Stimulated activated effector memory CD8-positive, alpha-beta T cell treated with anti-CD3 and anti-CD28 coated beads, Interleukin-12 subunit alpha, Interleukin-12 subunit beta, amount 100 ng/mL, for 72 hours (primary cell): Measurements from ENCODE around the gene MTFR2.

ENCODE experiments used
- ATAC-seq: fragments of 150-1000 bp; cut with Tn5 transposase; 2 replicates; pipeline ENCODE4 v1.10.0; 2021
- DNase-seq, 2 donors: peaks; one replicate each; pipeline ENCODE4 v3.0.0; 2021 to 2022; ENCODE audit warnings: low spot score in 2 of 2
- H3K27ac Mint-ChIP-seq: one replicate; pipeline ENCODE4 v1.8.0; 2022; ENCODE audit warnings: mild to moderate bottlenecking, mixed read lengths
- H3K36me3 Mint-ChIP-seq: one replicate; pipeline ENCODE4 v1.8.0; 2022; ENCODE audit warnings: mild to moderate bottlenecking, mixed read lengths
- H3K4me1 Mint-ChIP-seq: one replicate; pipeline ENCODE4 v1.8.0; 2022; ENCODE audit warnings: mixed read lengths
- H3K4me3 Mint-ChIP-seq: one replicate; pipeline ENCODE4 v1.8.0; 2022; ENCODE audit warnings: mild to moderate bottlenecking, mixed read lengths
- H3K9me3 Mint-ChIP-seq: one replicate; pipeline ENCODE4 v1.8.0; 2022; ENCODE audit warnings: mixed read lengths

Gene MTFR2

DNA sequence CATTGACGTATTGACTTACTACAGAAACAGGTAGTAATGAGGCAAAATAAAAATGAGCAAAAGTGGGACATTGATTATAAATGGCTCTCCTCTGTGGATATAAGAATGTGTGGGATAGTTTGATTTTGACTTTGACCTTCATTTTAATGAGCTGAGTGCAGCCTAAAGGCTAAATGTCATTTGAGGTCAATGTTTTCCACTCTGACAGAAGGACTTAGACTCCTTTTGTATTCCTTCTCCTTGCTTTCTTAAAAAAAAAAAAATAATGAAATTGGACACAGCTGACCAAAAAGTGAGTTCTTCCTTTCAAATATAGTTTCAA, 68.6 kb downstream of the MTFR2 start:
- ATAC-seq, result no peak
- no peak overlapping the region for H3K4me3 Mint-ChIP-seq
- H3K36me3 Mint-ChIP-seq, result no peaks in the 10 kb centered on the region
- no peak overlapping the region for H3K27ac Mint-ChIP-seq
- H3K9me3 Mint-ChIP-seq, result no peaks in the 10 kb centered on the region
- no peaks in the 10 kb centered on the region for H3K4me1 Mint-ChIP-seq
- DNase-seq, result no peak
